BLaER1 treated with 17β-estradiol and CSF1 and Interleukin-3, amounts not matched to agents 10 nM and 100 nM (cell line): ENCODE data around the gene KRT28.

ENCODE experiments used
- H3K27ac ChIP-seq, 11 experiments: shearing (Covaris generic); formaldehyde crosslinking; 2 replicates each; pipeline ENCODE4 v1.8.1; 2022
- H3K27me3 ChIP-seq, 11 experiments: shearing (Covaris generic); formaldehyde crosslinking; 2 replicates each; pipeline ENCODE4 v1.8.1; 2022
- H3K36me3 ChIP-seq, 11 experiments: shearing (Covaris generic); formaldehyde crosslinking; 2 replicates each; pipeline ENCODE4 v1.8.1; 2022
- H3K4me1 ChIP-seq, 10 experiments: shearing (Covaris generic); formaldehyde crosslinking; 2 replicates each; pipeline ENCODE4 v1.8.1; 2022
- H3K4me2 ChIP-seq, 11 experiments: shearing (Covaris generic); formaldehyde crosslinking; 2 replicates each; pipeline ENCODE4 v1.8.1; 2022
- H3K4me3 ChIP-seq, 10 experiments: shearing (Covaris generic); formaldehyde crosslinking; 2 replicates each; pipeline ENCODE4 v1.8.1; 2022
- H3K9ac ChIP-seq, 11 experiments: shearing (Covaris generic); formaldehyde crosslinking; 2 replicates each; pipeline ENCODE4 v1.8.1; 2022
- H3K9me3 ChIP-seq, 11 experiments: shearing (Covaris generic); formaldehyde crosslinking; replicated peaks in 1 of 11; 2 replicates each; pipeline ENCODE4 v1.8.1; 2022
- H4K20me1 ChIP-seq, 11 experiments: shearing (Covaris generic); formaldehyde crosslinking; 2 replicates each; pipeline ENCODE4 v1.8.1; 2022
- Cebpa-rat ChIP-seq, 11 experiments: shearing (Covaris generic); IDR thresholded peaks; 2 replicates each; pipeline ENCODE4 v1.8.1; 2022

KRT28 gene

GRCh38 chr17:40813804-40814203 is 14.0 kb upstream of the KRT28 start:
- Histone ChIP-seq H3K9ac (no peak overlapping the region), H3K27ac (no peak overlapping the region), H3K27me3 (no peaks in the 10 kb centered on the region), H3K36me3 (peaks cover 9 to 19% (median 14%) of the 10 kb centered on the region in 11 experiments), H4K20me1 (no peaks in the 10 kb centered on the region), H3K9me3 (peaks cover 0 to 13% (median 5%) of the 10 kb centered on the region in 11 experiments; a peak in 7 of 22 replicates), H3K4me3 (no peak overlapping the region), H3K4me1 (peaks cover 0 to 11% (median 6%) of the 10 kb centered on the region in 10 experiments; a peak in 9 of 20 replicates), H3K4me2 (no peak overlapping the region)
- TF ChIP-seq Cebpa-rat (IDR thresholded peaks at IDR 0.05), result no peak

GRCh38 chr17:40812639-40813038 is 12.9 kb upstream of the KRT28 start:
- H3K4me2 ChIP-seq, result no peak overlapping the region
- H3K9ac ChIP-seq, result no peak overlapping the region
- H3K4me1 ChIP-seq, result peaks cover 0 to 8% (median 2%) of the 10 kb centered on the region in 10 experiments; a peak in 9 of 20 replicates
- no peaks in the 10 kb centered on the region for H3K27me3 ChIP-seq
- no peak overlapping the region for H3K27ac ChIP-seq
- no peak for TF ChIP-seq Cebpa-rat (IDR thresholded peaks at IDR 0.05)
- no peak overlapping the region for H3K4me3 ChIP-seq
- H3K9me3 ChIP-seq, result peaks cover 0 to 7% (median 5%) of the 10 kb centered on the region in 11 experiments; a peak in 7 of 22 replicates
- H3K36me3 ChIP-seq, result peaks cover 6 to 15% (median 12%) of the 10 kb centered on the region in 11 experiments
- H4K20me1 ChIP-seq, result no peaks in the 10 kb centered on the region

DNA sequence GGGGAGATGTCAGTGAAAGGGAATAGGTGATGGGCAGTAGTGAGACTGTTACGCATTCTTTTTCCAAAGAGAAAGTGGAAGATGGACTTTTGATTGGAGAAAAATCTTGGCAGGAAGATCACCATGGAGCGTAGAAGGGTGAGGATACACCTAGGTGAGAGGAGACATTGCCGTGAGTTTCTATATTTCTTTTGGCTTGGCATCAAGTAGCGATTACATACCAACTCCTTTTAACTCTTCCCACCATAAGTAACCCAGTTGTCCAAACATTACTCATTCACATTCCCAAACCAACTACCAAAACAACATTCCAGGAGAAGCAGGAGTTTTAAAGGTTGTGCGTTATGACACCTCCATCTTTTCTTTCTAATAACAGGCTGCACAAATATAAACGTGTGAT is 10.7 kb upstream of the KRT28 start:
- H3K27ac ChIP-seq, result no peak overlapping the region
- no peaks in the 10 kb centered on the region for H3K27me3 ChIP-seq
- H3K4me2 ChIP-seq, result no peak overlapping the region
- no peaks in the 10 kb centered on the region for H3K36me3 ChIP-seq
- no peak overlapping the region for H3K9ac ChIP-seq
- H3K4me3 ChIP-seq, result no peak overlapping the region
- H3K4me1 ChIP-seq, result no peaks in the 10 kb centered on the region
- H4K20me1 ChIP-seq, result no peaks in the 10 kb centered on the region
- H3K9me3 ChIP-seq, result peaks cover 0 to 6% (median 0%) of the 10 kb centered on the region in 11 experiments; a peak in 2 of 22 replicates
- no peak for TF ChIP-seq Cebpa-rat (IDR thresholded peaks at IDR 0.05)

DNA sequence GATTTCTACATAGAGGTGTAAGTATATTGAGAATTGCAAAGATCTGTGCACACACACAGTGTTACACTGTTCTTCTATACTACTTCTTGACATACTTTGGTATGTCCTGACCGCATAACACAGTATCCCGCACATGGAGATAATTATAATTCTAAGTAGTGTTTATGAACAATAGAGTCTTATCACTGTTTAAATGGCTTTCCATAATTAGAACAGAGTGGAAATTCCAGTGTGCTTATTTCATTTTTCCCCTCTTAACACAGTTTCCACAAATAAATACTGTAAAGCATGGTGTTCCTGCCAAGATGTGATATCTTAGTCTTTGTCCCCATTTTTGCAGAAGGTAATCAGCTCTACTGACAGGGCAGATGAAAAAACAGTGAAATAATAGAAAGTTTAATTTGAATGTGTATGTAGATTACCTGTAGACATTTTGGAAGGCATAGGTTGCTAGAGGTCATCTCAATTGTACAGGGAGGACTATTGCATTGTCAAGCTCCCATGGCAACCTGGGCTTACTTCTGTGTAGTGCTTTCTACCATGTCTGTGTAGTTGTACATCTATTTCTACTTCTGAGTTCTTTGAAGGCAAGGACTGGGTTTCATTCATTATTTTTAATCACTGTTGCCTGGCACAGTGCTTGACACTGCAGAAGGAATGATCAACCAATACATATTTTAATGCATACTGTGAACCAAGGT is 10.1 kb upstream of the KRT28 start:
- Histone ChIP-seq H3K27ac (no peak overlapping the region), H3K27me3 (no peaks in the 10 kb centered on the region), H3K4me1 (no peaks in the 10 kb centered on the region), H3K9ac (no peak overlapping the region), H3K4me3 (no peak overlapping the region), H4K20me1 (no peaks in the 10 kb centered on the region), H3K4me2 (no peak overlapping the region), H3K9me3 (peaks cover 0 to 3% (median 0%) of the 10 kb centered on the region in 11 experiments; a peak in 3 of 22 replicates), H3K36me3 (no peaks in the 10 kb centered on the region)
- TF ChIP-seq Cebpa-rat (IDR thresholded peaks at IDR 0.05), result no peak

DNA sequence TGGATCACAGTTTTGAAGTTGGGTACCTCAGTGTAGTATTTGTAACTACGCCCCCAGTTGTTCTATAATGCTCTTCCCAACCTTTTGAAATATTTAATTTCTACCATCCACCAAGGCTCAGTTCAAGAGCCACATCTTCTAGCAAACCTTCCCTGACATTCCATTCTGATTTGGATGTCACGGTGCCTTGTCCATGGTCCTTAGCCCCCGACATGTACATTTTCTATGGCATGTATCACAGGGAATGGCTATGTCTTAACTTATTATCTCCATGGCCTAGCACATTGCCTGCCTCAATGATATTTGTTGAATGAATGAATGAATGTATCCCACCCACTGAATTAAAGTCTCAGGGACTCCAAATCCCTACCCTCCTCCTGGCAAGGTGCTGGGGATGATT is 6.4 kb upstream of the KRT28 start:
- no peaks in the 10 kb centered on the region; a peak in 1 of 22 replicates for H3K9me3 ChIP-seq
- H3K27ac ChIP-seq, result no peak overlapping the region
- H3K4me1 ChIP-seq, result no peaks in the 10 kb centered on the region
- no peak overlapping the region for H3K4me3 ChIP-seq
- H3K36me3 ChIP-seq, result no peaks in the 10 kb centered on the region
- no peak overlapping the region for H3K4me2 ChIP-seq
- no peak overlapping the region for H3K9ac ChIP-seq
- no peak for TF ChIP-seq Cebpa-rat (IDR thresholded peaks at IDR 0.05)
- H3K27me3 ChIP-seq, result no peaks in the 10 kb centered on the region
- H4K20me1 ChIP-seq, result no peaks in the 10 kb centered on the region

GRCh38 chr17:40803617-40804082 is 3.9 kb upstream of the KRT28 start:
- no peak for TF ChIP-seq Cebpa-rat (IDR thresholded peaks at IDR 0.05)
- Histone ChIP-seq H3K27me3 (no peaks in the 10 kb centered on the region), H3K36me3 (no peaks in the 10 kb centered on the region), H4K20me1 (no peaks in the 10 kb centered on the region), H3K9me3 (no peaks in the 10 kb centered on the region; a peak in 1 of 22 replicates), H3K27ac (no peak overlapping the region), H3K4me1 (no peaks in the 10 kb centered on the region), H3K9ac (no peak overlapping the region), H3K4me3 (no peak overlapping the region), H3K4me2 (no peak overlapping the region)

DNA sequence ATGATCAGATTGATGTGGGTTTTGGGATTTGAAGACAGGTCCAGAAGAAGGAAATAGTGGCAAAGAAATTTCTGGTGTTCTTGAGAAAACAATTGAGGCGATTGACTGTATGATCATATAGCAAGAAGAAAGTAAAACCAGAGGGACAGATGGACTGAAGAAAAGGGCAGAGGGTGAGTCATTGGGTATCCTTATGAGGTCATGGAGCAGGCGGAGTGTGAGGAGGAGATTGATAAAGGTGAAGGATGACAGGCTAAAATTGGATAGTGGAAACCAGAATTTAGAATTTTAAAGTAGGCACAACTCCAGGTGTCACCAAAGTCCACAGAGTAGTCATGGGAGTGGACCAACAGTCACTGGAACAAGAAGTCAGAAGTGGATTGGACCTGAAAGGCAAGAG is 1.4 kb upstream of the KRT28 start:
- H3K27ac ChIP-seq, result no peak overlapping the region
- no peaks in the 10 kb centered on the region for H3K4me1 ChIP-seq
- no peak overlapping the region for H3K9ac ChIP-seq
- H3K4me3 ChIP-seq, result no peak overlapping the region
- no peak overlapping the region for H3K4me2 ChIP-seq
- H3K27me3 ChIP-seq, result no peaks in the 10 kb centered on the region
- TF ChIP-seq Cebpa-rat (IDR thresholded peaks at IDR 0.05), result no peak
- H3K9me3 ChIP-seq, result no peaks in the 10 kb centered on the region; a peak in 1 of 22 replicates
- no peaks in the 10 kb centered on the region for H3K36me3 ChIP-seq
- H4K20me1 ChIP-seq, result no peaks in the 10 kb centered on the region

GRCh38 chr17:40800381-40800780 is 622 bp upstream of the KRT28 start:
- TF ChIP-seq Cebpa-rat (IDR thresholded peaks at IDR 0.05), result no peak
- Histone ChIP-seq H3K27me3 (no peaks in the 10 kb centered on the region), H4K20me1 (no peaks in the 10 kb centered on the region), H3K4me2 (no peak overlapping the region), H3K27ac (no peak overlapping the region), H3K4me1 (no peaks in the 10 kb centered on the region), H3K9ac (no peak overlapping the region), H3K36me3 (no peaks in the 10 kb centered on the region), H3K4me3 (no peak overlapping the region), H3K9me3 (no peaks in the 10 kb centered on the region; a peak in 1 of 22 replicates)

- no peak for TF ChIP-seq Cebpa-rat (IDR thresholded peaks at IDR 0.05)
- Histone ChIP-seq H3K27me3 (no peaks in the 10 kb centered on the region), H3K9me3 (no peaks in the 10 kb centered on the region), H3K9ac (no peak overlapping the region), H3K4me1 (0 out of 20 replicates have a peak, but pooled peaks cover 0 to 3% (median 0%) of the 10 kb centered on the region in 10 experiments), H4K20me1 (no peaks in the 10 kb centered on the region), H3K4me2 (no peak overlapping the region), H3K36me3 (no peaks in the 10 kb centered on the region), H3K4me3 (no peak overlapping the region), H3K27ac (no peak overlapping the region)
These were observed 2.9 kb downstream of the KRT28 start for GRCh38 chr17:40796846-40797245.
